IMR-90 (cell line): ENCODE data around the gene MROH2B. TPM values are rescaled to one million over a fixed set of nuclear protein-coding genes. Genes with fewer than 3 reads are reported as not detected.

Experiments
- ATAC-seq: fragments of 200-7000 bp; cut with Tn5 transposase; 2 replicates; pipeline ENCODE4 v1.9.1; 2020; ENCODE audit warnings: low read depth, mild to moderate bottlenecking, moderate library complexity
- BruUV-seq: library from RNA; stranded (reverse); fragments of 400-500 nt; replicated peaks from 2 replicates; lab custom pipeline; 2021; lab: Mats Ljungman, UMichigan
- CTCF ChIA-PET: fragments of 300-600 bp; formaldehyde crosslinking; extraction: SDS; loops from one replicate; lab custom pipeline; 2021; ENCODE audit warnings: antibody characterized with exemption; lab: Yijun Ruan, JAX
- POLR2A ChIA-PET: fragments of 300-600 bp; sonication (Branson Sonifier 250); formaldehyde crosslinking; loops from one replicate; lab custom pipeline; 2022; ENCODE audit warnings: antibody characterized with exemption; ENCODE audit not compliant: unreplicated experiment; lab: Charles Lee
- DNase-seq: peaks from one replicate; pipeline ENCODE4 v3.0.0; 2013
- H2AFZ ChIP-seq: replicated peaks from 2 replicates; pipeline ENCODE3; 2013; ENCODE audit warnings: low read length, mild to moderate bottlenecking; ENCODE audit not compliant: poor library complexity
- H2AK5ac ChIP-seq: 2 replicates; pipeline ENCODE4 v1.6.1; 2013; ENCODE audit warnings: low read depth, low read length, inconsistent platforms
- H2AK9ac ChIP-seq: replicated peaks from 2 replicates; pipeline ENCODE3; 2013; ENCODE audit warnings: mild to moderate bottlenecking, low read depth, low read length, moderate library complexity; ENCODE audit not compliant: poor library complexity
- H2BK120ac ChIP-seq: 2 replicates; pipeline ENCODE4 v1.6.1; 2013; ENCODE audit warnings: low read depth, low read length, inconsistent platforms
- H2BK15ac ChIP-seq: 3 replicates; pipeline ENCODE4 v1.6.1; 2013; ENCODE audit warnings: low read depth, low read length, inconsistent platforms
- H2BK20ac ChIP-seq: 2 replicates; pipeline ENCODE4 v1.6.1; 2013; ENCODE audit warnings: low read depth, mild to moderate bottlenecking, inconsistent platforms, low read length, moderate library complexity
- H2BK5ac ChIP-seq: 2 replicates; pipeline ENCODE4 v1.6.1; 2013; ENCODE audit warnings: mild to moderate bottlenecking, low read depth, low read length, inconsistent platforms; ENCODE audit not compliant: poor library complexity, severe bottlenecking
- H3K14ac ChIP-seq: replicated peaks from 2 replicates; pipeline ENCODE4 v1.6.1; 2013; ENCODE audit warnings: low read depth, low read length, inconsistent platforms
- H3K18ac ChIP-seq: 2 replicates; pipeline ENCODE4 v1.6.1; 2013; ENCODE audit warnings: low read depth, low read length, control low read depth
- H3K23ac ChIP-seq: 2 replicates; pipeline ENCODE4 v1.6.1; 2013; ENCODE audit warnings: low read depth, low read length, inconsistent platforms
- H3K27ac ChIP-seq: 2 replicates; pipeline ENCODE4 v1.5.1; 2013; ENCODE audit warnings: mild to moderate bottlenecking, control low read depth, low read length; ENCODE audit not compliant: insufficient read depth
- H3K27me3 ChIP-seq: 2 replicates; pipeline ENCODE4 v1.6.1; 2013; ENCODE audit warnings: low read length; ENCODE audit not compliant: control insufficient read depth, insufficient read depth
- H3K36me3 ChIP-seq: 2 replicates; pipeline ENCODE4 v1.6.1; 2013; ENCODE audit warnings: low read length, mixed read lengths; ENCODE audit not compliant: control insufficient read depth, insufficient read depth
- H3K4ac ChIP-seq: 2 replicates; pipeline ENCODE4 v1.6.1; 2013; ENCODE audit warnings: low read depth, low read length, inconsistent platforms
- H3K4me1 ChIP-seq: 2 replicates; pipeline ENCODE4 v1.6.1; 2013; ENCODE audit warnings: low read length, mixed read lengths; ENCODE audit not compliant: control insufficient read depth, insufficient read depth
- H3K4me2 ChIP-seq: 2 replicates; pipeline ENCODE4 v1.6.1; 2013; ENCODE audit warnings: low read depth, mild to moderate bottlenecking, control low read depth, low read length, moderate library complexity
- H3K4me3 ChIP-seq: 2 replicates; pipeline ENCODE4 v1.5.1; 2013; ENCODE audit warnings: low read depth, mild to moderate bottlenecking, control low read depth, low read length, moderate library complexity; ENCODE audit not compliant: insufficient read depth
- H3K56ac ChIP-seq: 2 replicates; pipeline ENCODE4 v1.6.1; 2013; ENCODE audit warnings: low read length, inconsistent platforms; ENCODE audit not compliant: insufficient read depth; ENCODE audit errors: extremely low read depth
- H3K79me1 ChIP-seq, 2 experiments: 2 replicates each; pipeline ENCODE4 v1.6.1; 2013; ENCODE audit warnings: low read length in 2 of 2, inconsistent platforms in 1 of 2, low read depth in 1 of 2
- H3K9ac ChIP-seq: 2 replicates; pipeline ENCODE4 v1.6.1; 2013; ENCODE audit warnings: low read depth, low read length, control low read depth
- H3K9me1 ChIP-seq: 2 replicates; pipeline ENCODE4 v1.6.1; 2013; ENCODE audit warnings: low read length, inconsistent platforms; ENCODE audit not compliant: insufficient read depth
- H3K9me3 ChIP-seq: 2 replicates; pipeline ENCODE4 v1.6.1; 2013; ENCODE audit warnings: low read length; ENCODE audit not compliant: control insufficient read depth, insufficient read depth
- H4K20me1 ChIP-seq: 2 replicates; pipeline ENCODE4 v1.6.1; 2013; ENCODE audit warnings: low read length, inconsistent platforms; ENCODE audit not compliant: insufficient read depth
- H4K5ac ChIP-seq: 2 replicates; pipeline ENCODE4 v1.6.1; 2013; ENCODE audit warnings: mild to moderate bottlenecking, low read depth, low read length, control low read depth
- H4K8ac ChIP-seq, 2 experiments: 2 replicates each; pipeline ENCODE4 v1.6.1; 2013; ENCODE audit warnings: low read depth in 2 of 2, low read length in 2 of 2, control low read depth in 1 of 2, inconsistent platforms in 1 of 2
- H4K91ac ChIP-seq: 2 replicates; pipeline ENCODE4 v1.6.1; 2013; ENCODE audit warnings: low read depth, low read length, inconsistent platforms; ENCODE audit not compliant: insufficient read depth
- NFE2L2 ChIP-seq: fragments of 150-350 bp; IDR thresholded peaks from 2 replicates; pipeline ENCODE4 v1.6.1; 2016; ENCODE audit warnings: low read depth, mild to moderate bottlenecking, low read length
- RAD21 ChIP-seq: IDR thresholded peaks from 2 replicates; pipeline ENCODE4 v1.6.1; 2012; ENCODE audit warnings: low read length, improper control_type of control experiment
- USF2 ChIP-seq: fragments of 150-350 bp; IDR thresholded peaks from 2 replicates; pipeline ENCODE4 v1.6.1; 2017; ENCODE audit warnings: mild to moderate bottlenecking, antibody characterized with exemption, low read length, low read depth
- WGBS, 2 experiments: methylation state at CpG; one replicate each; pipeline versions ENCODE4 v1.1.5 to v1.1.7; 2013; ENCODE audit warnings: missing lambda C conversion rate in 2 of 2; ENCODE audit not compliant: insufficient read length in 1 of 2; ENCODE audit errors: extremely low coverage in 2 of 2; 5-methylcytosine and 5-hydroxymethylcytosine counted together
- dilution Hi-C: fragments of 300-500 bp; cut with HindIII; formaldehyde crosslinking; loops from one replicate; pipeline ENCODE4 v1.14.3; 2018; ENCODE audit warnings: low sequenced_read_pairs; ENCODE audit not compliant: unreplicated experiment
- in situ Hi-C: fragments of 300-500 bp; cut with MboI; formaldehyde crosslinking; loops from 3 replicates; pipeline ENCODE4 v1.14.3; 2019; ENCODE audit warnings: low sequenced_read_pairs, inconsistent platforms, mixed read lengths
- intact Hi-C: fragments of 100-400 bp; cut with micrococcal nuclease; formaldehyde crosslinking; loops from 2 replicates; pipeline ENCODE4 v1.10.0; 2022
- polyA plus RNA-seq, 3 experiments: library from polyadenylated mRNA; depleted of rRNA; stranded (reverse); fragments of >200 nt; gene quantifications; 2 replicates each; pipeline ENCODE4 v1.2.3, GENCODE V29; 2012; ENCODE audit warnings: low replicate concordance in 1 of 3
- total RNA-seq: library from RNA; depleted of rRNA; stranded (reverse); fragments of >200 nt; gene quantifications from 2 replicates; pipeline ENCODE4 v1.2.3, GENCODE V29; 2012

The MROH2B gene
- total and polyA plus RNA-seq, 2 of the 4 experiments (the other 2 are of a cell fraction) = not detected

GRCh38 chr5:41057231-41057630, 13.9 kb downstream of the MROH2B start:
- H3K4me2 ChIP-seq = no peak overlapping the region
- no peak overlapping the region for H2BK5ac ChIP-seq
- no peaks in the 10 kb centered on the region for H3K27me3 ChIP-seq
- H4K91ac ChIP-seq = no peak overlapping the region
- no CpG with 5 or more reads among the region's 5 CpGs for WGBS, 2 experiments
- no peaks in the 10 kb centered on the region for H3K9me3 ChIP-seq
- no peaks in the 10 kb centered on the region for H4K20me1 ChIP-seq
- H2BK120ac ChIP-seq = no peak overlapping the region
- H3K27ac ChIP-seq = no peak overlapping the region
- no peaks in the 10 kb centered on the region for H3K36me3 ChIP-seq
- H2AK9ac ChIP-seq = no peak overlapping the region
- no peak overlapping the region for H2AFZ ChIP-seq
- ChIA-PET CTCF (no interaction called here), POLR2A (no interaction called here)
- H3K14ac ChIP-seq = no peak overlapping the region
- H2AK5ac ChIP-seq = no peak overlapping the region
- H3K4me1 ChIP-seq = no peaks in the 10 kb centered on the region
- no peak for ATAC-seq
- H3K56ac ChIP-seq = no peak overlapping the region
- no peak overlapping the region for H3K18ac ChIP-seq
- H3K4ac ChIP-seq = no peak overlapping the region
- no peaks in the 10 kb centered on the region for H3K9me1 ChIP-seq
- no TSS peak for BruUV-seq
- H3K79me1 ChIP-seq = no peaks in the 10 kb centered on the region
- no peak overlapping the region for H2BK15ac ChIP-seq
- intact Hi-C loops = no loop called here
- in situ Hi-C loops = no loop called here
- no peak overlapping the region for H3K9ac ChIP-seq
- DNase-seq = no peak
- no peak overlapping the region for H3K23ac ChIP-seq
- dilution Hi-C loops = no loop called here
- no peak overlapping the region for H2BK20ac ChIP-seq
- no peak for TF ChIP-seq NFE2L2
- no peak for TF ChIP-seq RAD21
- no peak for TF ChIP-seq USF2
- no peak overlapping the region for H4K5ac ChIP-seq
- no peak overlapping the region for H4K8ac ChIP-seq
- no peak overlapping the region for H3K4me3 ChIP-seq
